ENCODE data around the gene RCOR2. TPM values are rescaled to one million over a fixed set of nuclear protein-coding genes. Genes with fewer than 3 reads are reported as not detected.

Gene RCOR2
- total RNA-seq, 2 experiments from 2014 or later = 0.55 to 0.60 TPM

Other genes with a start within 250 kb of the RCOR2 start
- 10 to 100 TPM; 35.1 to 37.3 TPM for gene ATL3, start 245.8 kb downstream of the RCOR2 start, total RNA-seq
- gene RTN3, start 235.7 kb downstream of the RCOR2 start, total RNA-seq = 10 to 100 TPM; 62.2 to 62.4 TPM
- gene ZFTA, start 148.4 kb downstream of the RCOR2 start, total RNA-seq = 1 to 10 TPM; 4.5 to 5.6 TPM
- 10 to 100 TPM; 49.1 to 50.4 TPM for gene SPINDOC, start 103.7 kb downstream of the RCOR2 start, total RNA-seq
- gene MARK2, start 78.1 kb downstream of the RCOR2 start, total RNA-seq = 10 to 100 TPM; 62.1 to 68.6 TPM
- gene NAA40, start 21.8 kb upstream of the RCOR2 start, total RNA-seq = 10 to 100 TPM; 42.6 to 44.9 TPM
- gene COX8A, start 57.5 kb upstream of the RCOR2 start, total RNA-seq = 100 to 1,000 TPM; 528 to 569 TPM
- gene OTUB1, start 69.3 kb upstream of the RCOR2 start, total RNA-seq = 100 to 1,000 TPM in 1 of 2 experiments, 10 to 100 TPM in 1; 93.7 to 102 TPM
- gene FLRT1, start 118.8 kb upstream of the RCOR2 start, total RNA-seq = not detected
- gene MACROD1, start 248.9 kb upstream of the RCOR2 start, total RNA-seq = 10 to 100 TPM; 14.4 to 14.6 TPM

All from activated CD8-positive, alpha-beta T cell treated with anti-CD3 and anti-CD28 coated beads, Interleukin-2, amount 10 ng/mL, durations not matched to agents 7 days and 5 days (primary cell).